ENCODE results near the gene PTCD2. TPM values are rescaled to one million over a fixed set of nuclear protein-coding genes. Genes with fewer than 3 reads are reported as not detected.

Gene PTCD2
- total and polyA plus RNA-seq, 8 donors = 0.80 to 5.3 (median 2.7) TPM

GRCh38 chr5:72366324-72366976, 46.3 kb downstream of the PTCD2 start:
- no peaks in the 10 kb centered on the region for H3K9me3 ChIP-seq
- 24% methylated on average over 7 of the region's 7 CpGs for WGBS, 2 donors
- H3K4me1 ChIP-seq = no peaks in the 10 kb centered on the region
- no peaks in the 10 kb centered on the region for H3K27me3 ChIP-seq
- peak; percentile 48 to 69 (median 61) for TF ChIP-seq CTCF (IDR thresholded peaks at IDR 0.05)
- no peaks in the 10 kb centered on the region for H3K36me3 ChIP-seq
- H3K4me3 ChIP-seq = no peak overlapping the region
- peak; percentile 96 to 99 (median 98) for ATAC-seq
- intact Hi-C loops (cut with DNase I) = loop anchor here in 1 of 3 donors (10.0 kb wide), 1 partner anchor 158 kb away; no protein-coding TSS in a partner anchor
- no peak overlapping the region for H3K27ac ChIP-seq
- FAIRE-seq = peak; percentile 59
- peak in 4 of 6 donors; percentile 44 to 75 (median 68) for DNase-seq

GRCh38 chr5:72368271-72368670, 48.1 kb downstream of the PTCD2 start:
- no peak for TF ChIP-seq CTCF (IDR thresholded peaks at IDR 0.05)
- H3K36me3 ChIP-seq = no peaks in the 10 kb centered on the region
- H3K9me3 ChIP-seq = no peaks in the 10 kb centered on the region
- H3K4me1 ChIP-seq = no peaks in the 10 kb centered on the region
- FAIRE-seq (no peak), DNase-seq (no peak), ATAC-seq (no peak)
- intact Hi-C loops (cut with DNase I) = loop anchor here in 1 of 3 donors (10.0 kb wide), 1 partner anchor 157 kb away; no protein-coding TSS in a partner anchor
- H3K4me3 ChIP-seq = no peak overlapping the region
- H3K27ac ChIP-seq = no peak overlapping the region
- 98 to 100% methylated on average over 1 of the region's 1 CpG for WGBS, 2 donors
- H3K27me3 ChIP-seq = no peaks in the 10 kb centered on the region

GRCh38 chr5:72369301-72369700, 49.1 kb downstream of the PTCD2 start:
- no peak for TF ChIP-seq CTCF (IDR thresholded peaks at IDR 0.05)
- Histone ChIP-seq H3K36me3 (no peaks in the 10 kb centered on the region), H3K4me1 (no peaks in the 10 kb centered on the region), H3K27ac (no peak overlapping the region), H3K9me3 (no peaks in the 10 kb centered on the region), H3K4me3 (no peak overlapping the region), H3K27me3 (no peaks in the 10 kb centered on the region)
- FAIRE-seq (no peak), DNase-seq (no peak), ATAC-seq (no peak)
- 73 to 74% methylated on average over 1 of the region's 1 CpG for WGBS, 2 donors
- intact Hi-C loops (cut with DNase I) = loop anchor here in 1 of 3 donors (10.0 kb wide), 1 partner anchor 156 kb away; no protein-coding TSS in a partner anchor

- no peak for TF ChIP-seq CTCF (IDR thresholded peaks at IDR 0.05)
Measured at GRCh38 chr5:72369711-72370110, 49.5 kb downstream of the PTCD2 start.

GRCh38 chr5:72372331-72372730, 52.2 kb downstream of the PTCD2 start:
- ATAC-seq (no peak), DNase-seq (no peak), FAIRE-seq (no peak)
- H3K4me1 ChIP-seq = no peaks in the 10 kb centered on the region
- H3K27ac ChIP-seq = no peak overlapping the region
- no peaks in the 10 kb centered on the region for H3K36me3 ChIP-seq
- intact Hi-C loops (cut with DNase I) = loop anchor here in 1 of 3 donors (10.0 kb wide), 1 partner anchor 132 kb away; the partner anchor contains the start of gene ZNF366
- no peaks in the 10 kb centered on the region for H3K27me3 ChIP-seq
- WGBS, 2 donors = 73 to 96% methylated on average over 1 of the region's 1 CpG
- H3K4me3 ChIP-seq = no peak overlapping the region
- no peak for TF ChIP-seq CTCF (IDR thresholded peaks at IDR 0.05)
- H3K9me3 ChIP-seq = no peaks in the 10 kb centered on the region

More at GRCh38 chr5:72369711-72370110, 49.5 kb downstream of the PTCD2 start:
- Histone ChIP-seq H3K4me3 (no peak overlapping the region), H3K36me3 (no peaks in the 10 kb centered on the region), H3K9me3 (no peaks in the 10 kb centered on the region), H3K27ac (no peak overlapping the region), H3K27me3 (no peaks in the 10 kb centered on the region), H3K4me1 (no peaks in the 10 kb centered on the region)
- DNase-seq = no peak
- FAIRE-seq = no peak
- ATAC-seq = no peak
- intact Hi-C loops (cut with DNase I) = loop anchor here in 2 of 3 donors (10.0 kb wide), 2 partner anchors 135 to 155 kb away; partner anchors contain the start of gene ZNF366 (in 1 of the 2)
- 82 to 83% methylated on average over 3 of the region's 3 CpGs for WGBS, 2 donors
